Calu3 (cell line): Measurements from ENCODE around the gene EFCAB11. TPM values are rescaled to one million over a fixed set of nuclear protein-coding genes. Genes with fewer than 3 reads are reported as not detected.

Experiments
- BruUV-seq: library from RNA; stranded (reverse); fragments of 400-500 nt; replicated peaks from 2 replicates; lab custom pipeline; 2021; lab: Mats Ljungman, UMichigan
- CTCF ChIA-PET: fragments of 300-600 bp; sonication (Branson Sonifier 250); formaldehyde crosslinking; loops from one replicate; lab custom pipeline; 2022; ENCODE audit warnings: antibody characterized with exemption; lab: Charles Lee
- DNase-seq: peaks from one replicate; pipeline ENCODE4 v3.0.0; 2022
- H3K27ac Mint-ChIP-seq: one replicate; pipeline ENCODE4 v1.8.0; 2022; ENCODE audit warnings: mixed read lengths; ENCODE audit not compliant: unreplicated experiment
- H3K27me3 Mint-ChIP-seq: one replicate; pipeline ENCODE4 v1.8.0; 2022; ENCODE audit warnings: mixed read lengths; ENCODE audit not compliant: unreplicated experiment
- H3K36me3 Mint-ChIP-seq: one replicate; pipeline ENCODE4 v1.8.0; 2022; ENCODE audit warnings: mild to moderate bottlenecking, moderate library complexity, mixed read lengths; ENCODE audit not compliant: insufficient read depth, unreplicated experiment
- H3K4me1 Mint-ChIP-seq: one replicate; pipeline ENCODE4 v1.8.0; 2022; ENCODE audit warnings: mild to moderate bottlenecking, low read depth, mixed read lengths; ENCODE audit not compliant: unreplicated experiment
- H3K4me3 Mint-ChIP-seq: one replicate; pipeline ENCODE4 v1.8.0; 2022; ENCODE audit warnings: mild to moderate bottlenecking, low read depth, moderate library complexity, mixed read lengths; ENCODE audit not compliant: unreplicated experiment
- H3K9me3 Mint-ChIP-seq: one replicate; pipeline ENCODE4 v1.8.0; 2022; ENCODE audit warnings: low read depth, mixed read lengths; ENCODE audit not compliant: unreplicated experiment
- CTCF ChIP-seq: fragments of 200-600 bp; IDR thresholded peaks from one replicate; pipeline ENCODE4 v1.8.0; 2022; ENCODE audit warnings: antibody characterized with exemption; ENCODE audit not compliant: unreplicated experiment
- intact Hi-C: fragments of 100-400 bp; cut with micrococcal nuclease; formaldehyde crosslinking; loops from one replicate; pipeline ENCODE4 v1.10.0; 2022; ENCODE audit not compliant: unreplicated experiment
- total RNA-seq: library from RNA; stranded (reverse); gene quantifications from 2 replicates; pipeline ENCODE4 v1.2.3, GENCODE V29; 2022

Gene EFCAB11
- total RNA-seq, 1 experiment from 2014 or later, result 29.4 TPM

GRCh38 chr14:89992273-89992672, 37.7 kb upstream of the EFCAB11 start:
- H3K36me3 Mint-ChIP-seq, result peaks cover 16% of the 10 kb centered on the region
- TF ChIP-seq CTCF, result no peak
- no peak overlapping the region for H3K27ac Mint-ChIP-seq
- CTCF ChIA-PET, result no interaction called here
- BruUV-seq, result no TSS peak
- no peak overlapping the region for H3K4me3 Mint-ChIP-seq
- H3K9me3 Mint-ChIP-seq, result no peaks in the 10 kb centered on the region
- DNase-seq, result no peak
- no peaks in the 10 kb centered on the region for H3K27me3 Mint-ChIP-seq
- H3K4me1 Mint-ChIP-seq, result no peaks in the 10 kb centered on the region
- intact Hi-C loops, result no loop called here

GRCh38 chr14:89990623-89991275, 36.2 kb upstream of the EFCAB11 start:
- CTCF ChIA-PET, result no interaction called here
- no peaks in the 10 kb centered on the region for H3K9me3 Mint-ChIP-seq
- H3K4me3 Mint-ChIP-seq, result no peak overlapping the region
- H3K27me3 Mint-ChIP-seq, result no peaks in the 10 kb centered on the region
- DNase-seq, result no peak
- H3K4me1 Mint-ChIP-seq, result no peaks in the 10 kb centered on the region
- peaks cover 12% of the 10 kb centered on the region for H3K36me3 Mint-ChIP-seq
- intact Hi-C loops, result no loop called here
- H3K27ac Mint-ChIP-seq, result no peak overlapping the region
- no TSS peak for BruUV-seq
- TF ChIP-seq CTCF, result no peak

- BruUV-seq, result no TSS peak
- peaks cover 12% of the 10 kb centered on the region for H3K36me3 Mint-ChIP-seq
- CTCF ChIA-PET, result no interaction called here
Measured at GRCh38 chr14:89990218-89990617, 35.7 kb upstream of the EFCAB11 start.

GRCh38 chr14:89988787-89989186, 34.3 kb upstream of the EFCAB11 start:
- CTCF ChIA-PET, result no interaction called here
- Mint-ChIP-seq H3K27me3 (no peaks in the 10 kb centered on the region), H3K36me3 (peaks cover 6% of the 10 kb centered on the region), H3K27ac (no peak overlapping the region), H3K9me3 (no peaks in the 10 kb centered on the region), H3K4me1 (no peaks in the 10 kb centered on the region), H3K4me3 (no peak overlapping the region)
- intact Hi-C loops, result no loop called here
- TF ChIP-seq CTCF, result no peak
- DNase-seq, result no peak
- BruUV-seq, result no TSS peak

More at GRCh38 chr14:89990218-89990617, 35.7 kb upstream of the EFCAB11 start:
- no peak for TF ChIP-seq CTCF
- Mint-ChIP-seq H3K27ac (no peak overlapping the region), H3K27me3 (no peaks in the 10 kb centered on the region), H3K4me3 (no peak overlapping the region), H3K4me1 (no peaks in the 10 kb centered on the region), H3K9me3 (no peaks in the 10 kb centered on the region)
- intact Hi-C loops, result no loop called here
- DNase-seq, result no peak
